ENCODE results near the gene NXPH4.

The NXPH4 gene

GRCh38 chr12:57192920-57193319, 23.7 kb upstream of the NXPH4 start:
- no peak overlapping the region for H3K27ac ChIP-seq
- TF ChIP-seq CTCF (conservative IDR thresholded peaks at IDR 0.05) (no peak), ZFX (IDR thresholded peaks at IDR 0.05) (no peak)

GRCh38 chr12:57193706-57194245, 22.8 kb upstream of the NXPH4 start:
- H3K27ac ChIP-seq, result no peak overlapping the region
- TF ChIP-seq CTCF (conservative IDR thresholded peaks at IDR 0.05) (no peak), ZFX (IDR thresholded peaks at IDR 0.05) (no peak)

GRCh38 chr12:57194253-57194652, 22.3 kb upstream of the NXPH4 start:
- no peak overlapping the region for H3K27ac ChIP-seq
- TF ChIP-seq CTCF (conservative IDR thresholded peaks at IDR 0.05) (no peak), ZFX (IDR thresholded peaks at IDR 0.05) (no peak)

- TF ChIP-seq ZFX (IDR thresholded peaks at IDR 0.05), result no peak
- TF ChIP-seq CTCF (conservative IDR thresholded peaks at IDR 0.05), result no peak
- no peak overlapping the region for H3K27ac ChIP-seq
Measured at GRCh38 chr12:57195186-57195585, 21.4 kb upstream of the NXPH4 start.

GRCh38 chr12:57195611-57196371, 20.8 kb upstream of the NXPH4 start:
- TF ChIP-seq ZFX (IDR thresholded peaks at IDR 0.05), result no peak
- TF ChIP-seq CTCF (conservative IDR thresholded peaks at IDR 0.05), result no peak
- no peak overlapping the region for H3K27ac ChIP-seq

- H3K27ac ChIP-seq, result no peak overlapping the region
- TF ChIP-seq CTCF (conservative IDR thresholded peaks at IDR 0.05) (no peak), ZFX (IDR thresholded peaks at IDR 0.05) (no peak)
Measured at GRCh38 chr12:57196439-57196838, 20.2 kb upstream of the NXPH4 start.

- no peak overlapping the region for H3K27ac ChIP-seq
- TF ChIP-seq CTCF (conservative IDR thresholded peaks at IDR 0.05) (no peak), ZFX (IDR thresholded peaks at IDR 0.05) (no peak)
Measured at GRCh38 chr12:57196956-57197355, 19.6 kb upstream of the NXPH4 start.
